CD4-positive, alpha-beta T cell treated with Interleukin-4 for 1 hour (primary cell): ENCODE measurements around the gene COMMD3.
"Not testable (repeated sequence)": the region's sequence is repeated elsewhere in the genome, so short reads cannot be mapped to it uniquely, and the experiment has no call there.

ENCODE experiments used
- DNase-seq, 2 donors: peaks; one replicate each; pipeline ENCODE4 v3.0.0-alpha.2; 2020 to 2022

Gene COMMD3

DNA sequence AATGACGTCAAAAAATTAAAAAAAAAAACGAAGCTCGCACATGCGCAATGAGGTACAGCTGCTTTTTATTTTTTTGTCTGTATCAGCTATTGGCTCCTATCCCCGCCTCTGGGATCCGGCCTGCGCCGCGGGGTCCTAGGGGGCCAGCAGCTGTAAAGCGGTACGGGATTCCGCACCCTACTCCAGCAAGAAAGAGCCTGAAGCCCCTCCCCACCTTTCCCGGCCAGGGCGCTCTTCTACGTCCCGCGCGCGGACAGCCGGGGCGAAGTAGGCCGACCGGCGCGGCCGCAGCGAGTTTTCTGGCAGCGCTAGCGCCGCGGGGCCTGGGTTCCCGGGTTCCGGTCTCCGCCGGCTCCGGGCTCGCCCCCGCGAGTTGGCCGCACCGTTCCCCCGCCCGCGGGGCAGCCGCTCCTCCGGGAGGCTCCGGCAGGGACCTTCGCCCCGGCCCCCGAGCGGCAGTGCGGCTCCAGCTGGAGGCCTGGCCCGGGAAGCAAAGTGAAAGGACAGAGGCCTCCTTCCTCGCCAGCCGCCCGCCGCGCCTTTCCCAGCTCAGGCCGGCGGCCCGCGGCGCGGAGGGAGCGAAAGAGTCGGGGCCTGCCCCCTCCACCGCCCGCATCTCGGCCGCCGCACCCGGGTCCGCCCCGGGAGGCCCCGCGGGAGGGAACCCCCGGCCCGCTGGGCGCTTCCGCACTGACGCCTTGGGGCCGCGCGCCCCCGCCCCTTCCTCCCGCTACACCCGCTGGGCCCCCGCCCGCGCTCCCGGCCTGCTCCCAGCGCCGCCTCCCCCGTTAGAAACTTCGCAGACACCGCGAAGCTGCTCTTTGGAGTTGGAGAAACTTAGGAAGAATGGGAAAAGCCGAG is 24.4 kb downstream of the COMMD3 start:
- DNase-seq = peak; percentile 75

- no peak for DNase-seq
Measured at GRCh38 chr10:22341190-22341925, 25.2 kb downstream of the COMMD3 start.

- DNase-seq = no peak
Measured at GRCh38 chr10:22341926-22342196, 25.7 kb downstream of the COMMD3 start.

- DNase-seq = peak in 1 of 2 donors; percentile 7
Measured at GRCh38 chr10:22342421-22342820, 26.2 kb downstream of the COMMD3 start.

GRCh38 chr10:22343731-22344130 is 27.5 kb downstream of the COMMD3 start:
- peak in 1 of 2 donors; percentile 5 for DNase-seq

DNA sequence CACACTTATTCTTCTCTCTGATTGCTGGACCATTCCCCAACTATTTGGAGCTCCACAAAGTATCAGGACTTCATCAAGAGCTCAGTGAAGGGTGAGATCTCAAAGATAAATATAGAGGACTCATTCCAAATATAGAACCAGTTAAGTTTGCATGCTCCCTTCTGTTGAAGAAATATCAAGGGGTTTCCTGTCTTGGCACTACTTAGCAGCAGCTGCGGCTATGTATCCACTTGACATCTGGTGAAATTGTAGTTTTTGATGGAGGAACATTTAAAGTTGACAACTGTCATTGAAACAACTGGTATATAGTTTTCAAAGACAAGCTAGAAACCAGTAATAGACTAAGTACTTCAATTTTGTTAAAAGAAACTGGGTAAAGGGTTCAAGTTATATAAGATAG is 28.1 kb downstream of the COMMD3 start:
- DNase-seq = peak in 1 of 2 donors; percentile 6

- no peak for DNase-seq
Measured at GRCh38 chr10:22344781-22345300, 28.7 kb downstream of the COMMD3 start.

DNA sequence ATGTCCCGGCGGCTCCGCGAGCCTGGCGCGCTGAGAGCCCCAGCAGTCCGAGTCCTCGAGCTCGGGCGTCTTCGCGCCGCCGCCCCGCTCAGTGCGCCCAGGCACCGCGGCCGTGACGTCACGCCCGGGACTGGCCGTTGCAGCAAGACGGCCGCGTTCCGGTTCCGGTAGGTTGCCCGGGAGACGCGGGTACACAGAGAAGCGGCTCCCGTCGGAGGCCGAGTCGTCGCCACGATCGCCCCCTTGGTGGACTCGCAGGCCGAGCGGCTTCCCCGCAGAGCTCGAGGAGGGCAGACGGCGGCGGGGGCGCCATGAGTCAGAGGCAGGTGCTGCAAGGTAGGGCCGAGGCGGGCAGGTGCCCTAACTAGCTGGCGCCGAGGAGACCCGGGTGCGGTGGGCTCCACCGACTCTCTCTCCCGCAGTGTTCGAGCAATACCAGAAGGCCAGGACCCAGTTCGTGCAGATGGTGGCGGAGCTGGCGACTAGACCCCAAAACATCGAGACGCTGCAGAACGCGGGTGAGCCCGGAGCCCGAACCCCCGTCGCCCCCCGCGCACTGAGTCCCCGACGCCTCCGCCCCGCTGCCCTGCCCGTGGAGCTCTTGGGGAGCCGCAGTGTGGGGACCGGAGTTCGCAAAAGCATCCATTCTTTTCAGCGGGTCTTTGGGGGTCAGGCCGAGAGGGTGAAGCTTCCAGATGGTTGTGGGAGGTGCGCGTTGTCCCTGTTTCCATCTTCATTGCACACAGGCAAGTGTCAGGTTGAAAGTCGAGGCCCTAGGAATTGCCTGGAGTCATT is 29.3 kb downstream of the COMMD3 start, which contains the start of gene SPAG6:
SPAG6 (plus strand) TSS at position 196 of the 795 bp plus-strand sequence; CDS start at position 312, 116 bp downstream.
- DNase-seq = peak; percentile 48 to 80

DNA sequence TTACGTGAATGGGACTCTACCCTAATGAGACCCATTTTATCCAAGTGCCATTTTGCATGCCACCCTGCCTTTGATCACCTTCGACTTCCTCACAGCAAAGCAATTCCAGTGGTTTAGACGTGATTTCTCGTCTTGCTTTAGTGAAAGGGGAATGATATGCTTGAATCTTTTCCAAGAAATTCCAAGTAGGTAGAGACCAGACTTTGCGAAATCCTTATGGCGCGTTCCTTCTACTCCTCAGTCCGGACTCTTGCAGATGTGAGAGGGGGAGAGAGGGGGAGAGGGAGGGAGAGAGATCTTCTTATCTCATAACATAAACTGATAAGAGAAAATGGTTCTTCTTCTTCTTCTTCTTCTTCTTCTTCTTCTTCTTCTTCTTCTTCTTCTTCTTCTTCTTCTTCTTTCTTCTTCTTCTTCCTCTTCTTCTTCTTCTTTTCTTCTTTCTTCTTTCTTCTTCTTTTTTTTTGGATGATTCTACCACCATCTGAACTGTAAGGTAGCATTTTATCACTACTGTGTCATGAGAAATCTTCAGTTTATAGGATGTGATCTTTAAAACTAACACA is 30.0 kb downstream of the COMMD3 start:
- no peak for DNase-seq

DNA sequence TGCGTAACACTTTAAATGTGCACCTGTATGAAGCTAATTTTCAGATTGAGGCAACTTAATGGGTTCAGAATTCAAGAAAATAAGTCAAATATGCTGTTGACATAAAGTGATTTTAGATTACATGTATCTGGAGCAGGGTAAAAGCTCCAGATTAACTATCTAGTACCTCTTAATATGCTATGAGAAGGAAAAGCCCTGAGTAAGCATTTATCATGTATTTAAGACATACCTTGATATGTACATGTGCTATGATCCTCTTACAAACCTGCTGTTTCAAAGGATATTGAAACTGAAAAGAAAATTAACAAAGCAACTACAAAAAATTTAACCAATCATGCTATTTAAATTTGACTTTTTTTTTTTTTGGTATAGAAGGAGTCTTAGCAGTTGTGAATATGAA is 33.6 kb downstream of the COMMD3 start:
- no peak for DNase-seq

DNA sequence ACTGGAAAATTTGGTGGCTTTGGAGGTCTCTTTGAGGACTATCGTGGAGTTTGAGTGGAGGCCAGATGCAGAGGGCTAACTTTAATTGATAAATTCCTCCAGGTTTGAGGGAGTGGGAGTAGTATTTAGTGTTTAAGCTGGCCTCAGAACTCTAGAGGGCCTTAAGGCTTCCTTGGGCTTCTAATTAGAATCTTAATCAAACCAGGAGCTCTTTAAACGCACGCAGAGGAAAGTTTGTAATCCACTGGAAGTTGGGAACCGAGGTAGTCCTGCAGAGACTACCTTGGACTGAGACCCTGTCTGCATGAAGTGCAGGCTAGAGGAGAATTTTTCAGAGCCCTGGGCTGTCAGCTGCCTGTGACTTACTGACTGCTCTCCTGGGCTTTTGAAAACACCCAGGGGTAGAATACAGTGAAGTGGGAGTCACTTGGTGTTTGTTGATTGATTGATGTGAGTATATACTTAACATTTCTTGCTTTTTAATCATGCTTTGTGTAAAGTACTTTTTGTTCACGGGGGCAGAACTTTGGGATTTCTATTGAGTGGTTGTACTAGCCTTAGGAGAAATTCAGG is 35.0 kb downstream of the COMMD3 start:
- no peak for DNase-seq

DNA sequence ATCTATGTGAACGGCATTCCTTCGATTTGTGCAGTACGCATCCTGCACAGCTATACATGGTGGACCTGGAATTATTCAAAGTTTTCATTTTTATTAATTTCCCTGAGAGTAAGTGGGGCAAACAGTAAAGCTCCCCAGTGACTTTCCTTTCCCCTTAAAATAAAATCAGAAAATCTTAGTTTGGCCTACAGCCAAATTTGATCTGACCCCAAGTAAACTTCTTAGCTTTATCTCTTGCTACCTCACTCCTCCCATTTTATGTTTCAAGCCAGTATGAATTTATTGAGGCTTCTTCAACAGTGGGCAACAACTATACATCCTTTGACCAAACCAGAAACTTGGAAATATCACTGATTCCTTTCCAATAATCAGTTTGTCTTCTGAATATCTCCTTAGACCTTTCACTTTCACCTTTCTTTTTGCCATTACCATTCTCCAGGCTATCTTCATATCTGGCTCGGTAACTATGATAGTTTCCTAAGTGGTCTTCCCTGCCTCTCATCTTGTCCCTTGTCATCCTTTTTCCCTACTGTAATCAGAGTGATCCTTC is 40.2 kb downstream of the COMMD3 start:
- no peak for DNase-seq

DNA sequence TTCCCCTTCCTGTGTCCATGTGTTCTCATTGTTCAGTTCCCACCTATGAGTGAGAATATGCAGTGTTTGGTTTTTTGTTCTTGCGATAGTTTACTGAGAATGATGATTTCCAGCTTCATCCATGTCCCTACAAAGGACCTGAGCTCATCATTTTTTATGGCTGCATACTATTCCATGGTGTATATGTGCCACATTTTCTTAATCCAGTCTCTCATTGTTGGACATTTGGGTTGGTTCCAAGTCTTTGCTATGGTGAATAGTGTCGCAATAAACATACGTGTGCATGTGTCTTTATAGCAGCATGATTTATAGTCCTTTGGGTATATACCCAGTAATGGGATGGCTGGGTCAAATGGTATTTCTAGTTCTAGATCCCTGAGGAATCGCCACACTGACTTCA is 41.6 kb downstream of the COMMD3 start:
- not testable (repeated sequence) for DNase-seq

GRCh38 chr10:22363305-22363704 is 47.1 kb downstream of the COMMD3 start:
- no peak for DNase-seq

DNA sequence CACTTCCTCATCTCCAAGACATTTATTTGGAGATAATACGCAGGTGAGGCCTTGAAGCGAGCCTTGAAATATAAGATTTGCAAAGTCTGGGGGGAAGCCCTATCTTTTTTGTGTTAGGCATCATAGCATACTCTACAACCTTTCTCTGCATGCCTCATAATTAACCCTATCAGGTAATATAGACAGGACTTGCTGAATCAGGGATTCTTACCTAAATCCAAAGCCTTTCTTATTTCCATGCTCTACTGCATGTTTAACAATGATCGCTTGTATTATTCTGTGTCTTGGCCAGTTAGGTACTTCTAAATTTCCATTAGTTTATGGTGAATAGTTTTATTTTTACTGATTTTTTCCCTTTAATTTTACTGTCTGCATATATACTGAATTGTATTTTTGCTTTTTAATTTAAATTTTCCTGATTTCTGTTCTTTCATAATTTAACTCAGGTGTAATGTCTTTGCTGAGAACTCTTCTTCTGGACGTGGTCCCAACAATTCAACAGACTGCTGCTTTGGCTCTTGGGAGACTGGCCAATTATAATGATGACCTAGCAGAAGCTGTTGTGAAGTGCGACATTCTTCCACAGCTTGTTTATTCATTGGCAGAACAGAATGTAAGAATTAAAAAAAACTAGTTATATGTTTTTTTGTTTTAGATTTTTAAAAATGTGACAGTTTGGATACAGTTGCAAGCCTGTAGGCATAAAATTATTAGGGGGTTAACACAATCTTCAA is 48.4 kb downstream of the COMMD3 start:
- no peak for DNase-seq

DNA sequence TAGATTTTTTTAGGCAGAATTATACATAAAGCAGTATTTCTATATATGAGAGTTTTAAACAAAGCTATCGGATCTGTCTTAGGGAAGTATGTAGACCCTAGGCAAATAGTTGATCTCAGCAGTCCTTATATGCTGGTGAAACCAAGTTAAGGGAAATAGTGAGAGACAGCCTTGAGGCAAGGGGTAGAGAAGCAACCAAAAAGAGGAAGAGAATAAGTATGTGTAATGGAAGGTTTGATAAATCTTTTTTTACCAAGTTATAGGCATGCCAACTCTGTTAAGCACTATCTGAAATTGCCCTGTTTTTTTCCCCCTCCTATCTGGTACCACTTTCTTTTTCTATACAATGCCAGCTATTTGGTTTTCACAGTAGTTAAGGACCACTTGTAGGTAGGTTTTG is 49.0 kb downstream of the COMMD3 start:
- DNase-seq = no peak

DNA sequence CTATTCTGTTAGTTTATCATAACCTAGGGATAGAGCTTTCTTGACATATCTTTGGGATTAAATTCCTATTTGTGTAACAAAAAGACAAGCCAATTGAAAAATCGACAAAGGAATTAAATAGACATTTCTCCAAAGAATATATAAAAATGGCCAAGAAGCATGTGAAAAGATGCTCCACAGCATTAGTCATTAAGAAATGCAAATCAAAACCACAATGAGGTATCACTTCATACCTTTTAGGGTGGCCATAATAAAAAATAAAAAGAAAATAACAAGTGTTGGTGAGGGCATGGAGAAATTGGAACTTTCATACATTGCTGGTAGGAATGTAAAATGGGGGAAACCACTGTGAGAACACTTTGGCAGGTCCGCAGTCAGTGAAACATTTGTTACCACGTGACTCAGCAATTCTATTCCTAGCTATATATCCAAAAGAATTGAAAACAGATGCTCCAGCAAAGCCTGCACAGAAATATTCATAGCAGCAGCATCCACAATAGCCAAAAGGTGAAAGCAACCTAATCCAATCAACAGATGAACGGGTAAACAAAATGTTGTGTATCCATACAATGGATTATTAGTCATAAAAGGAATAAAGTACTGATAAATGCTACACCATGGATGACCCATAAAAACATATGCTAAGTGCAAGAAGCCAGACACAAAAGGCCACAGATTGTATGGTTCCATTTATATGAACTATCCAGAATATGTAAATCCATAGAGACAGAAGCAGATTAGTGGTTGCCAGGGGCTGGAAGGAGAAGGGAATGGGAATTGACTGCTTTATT is 49.7 kb downstream of the COMMD3 start:
- no peak for DNase-seq

GRCh38 chr10:22366435-22366703 is 50.2 kb downstream of the COMMD3 start:
- no peak for DNase-seq

GRCh38 chr10:22366771-22367170 is 50.6 kb downstream of the COMMD3 start:
- no peak for DNase-seq

DNA sequence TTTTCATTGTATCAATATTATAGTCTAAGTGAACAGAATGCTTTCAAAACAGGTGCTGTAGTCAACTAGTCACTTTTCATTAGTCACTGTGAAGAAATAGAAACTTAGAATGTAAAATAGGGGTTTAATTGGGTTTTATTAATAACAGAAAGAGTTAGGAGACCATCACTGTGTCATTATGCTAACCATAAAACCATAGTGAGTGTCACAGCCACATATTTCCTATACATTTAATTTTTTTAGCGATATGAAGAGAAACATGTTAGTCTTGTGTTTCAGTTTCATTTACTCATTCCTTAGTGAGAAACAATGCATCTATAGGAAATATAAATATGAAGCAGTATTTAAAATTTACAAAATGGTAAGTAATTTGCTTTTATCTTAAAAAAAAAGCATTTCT is 51.3 kb downstream of the COMMD3 start:
- no peak for DNase-seq

DNA sequence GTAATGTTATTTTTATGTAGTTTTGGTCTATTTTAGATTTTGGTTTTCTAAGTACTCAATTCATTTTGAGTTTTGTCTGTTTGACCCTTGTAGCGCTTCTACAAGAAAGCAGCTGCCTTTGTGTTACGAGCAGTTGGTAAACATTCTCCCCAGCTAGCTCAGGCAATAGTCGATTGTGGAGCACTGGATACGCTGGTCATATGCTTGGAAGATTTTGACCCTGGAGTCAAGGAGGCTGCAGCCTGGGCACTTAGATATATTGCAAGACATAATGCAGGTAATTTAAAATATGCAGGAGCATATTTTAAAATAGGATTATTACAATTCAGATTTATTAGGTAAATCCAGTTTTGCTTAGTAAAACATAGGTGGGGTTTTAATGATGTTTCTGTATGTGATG is 52.2 kb downstream of the COMMD3 start:
- DNase-seq = no peak
